NCI-H510A treated with DMSO at 0.1 percent for 48 hours (cell line): Measurements from ENCODE around the gene ITGB3BP.
"Not testable (repeated sequence)": the region's sequence is repeated elsewhere in the genome, so short reads cannot be mapped to it uniquely, and the experiment has no call there.

Experiments
- DNase-seq: peaks from one replicate; lab custom pipeline; 2025; lab: John Stamatoyannopoulos, UW

Gene ITGB3BP

GRCh38 chr1:63506782-63507181 is 16.2 kb downstream of the ITGB3BP start:
- no peak for DNase-seq

GRCh38 chr1:63501256-63501655 is 21.8 kb downstream of the ITGB3BP start:
- DNase-seq = no peak

GRCh38 chr1:63498106-63498505 is 24.9 kb downstream of the ITGB3BP start:
- DNase-seq = no peak

GRCh38 chr1:63497577-63497976 is 25.4 kb downstream of the ITGB3BP start:
- DNase-seq = no peak

GRCh38 chr1:63487336-63488065 is 35.5 kb downstream of the ITGB3BP start:
- no peak for DNase-seq

- no peak for DNase-seq
These were observed 36.4 kb downstream of the ITGB3BP start for GRCh38 chr1:63486629-63487028.

GRCh38 chr1:63480057-63480456 is 43.0 kb downstream of the ITGB3BP start:
- DNase-seq = no peak

GRCh38 chr1:63475761-63476160 is 47.3 kb downstream of the ITGB3BP start:
- DNase-seq = no peak

- not testable (repeated sequence) for DNase-seq
These were observed 54.3 kb downstream of the ITGB3BP start for GRCh38 chr1:63468683-63469082.

GRCh38 chr1:63466759-63467158 is 56.3 kb downstream of the ITGB3BP start:
- DNase-seq = no peak

GRCh38 chr1:63466181-63466580 is 56.8 kb downstream of the ITGB3BP start:
- DNase-seq = no peak

GRCh38 chr1:63463248-63463647 is 59.8 kb downstream of the ITGB3BP start:
- no peak for DNase-seq

- no peak for DNase-seq
These were observed 61.3 kb downstream of the ITGB3BP start for GRCh38 chr1:63461661-63462230.

GRCh38 chr1:63458750-63459149 is 64.3 kb downstream of the ITGB3BP start:
- no peak for DNase-seq

GRCh38 chr1:63454269-63454668 is 68.8 kb downstream of the ITGB3BP start:
- no peak for DNase-seq

- DNase-seq = no peak
These were observed 69.8 kb downstream of the ITGB3BP start for GRCh38 chr1:63453232-63453631.

- no peak for DNase-seq
These were observed 72.6 kb downstream of the ITGB3BP start for GRCh38 chr1:63450416-63450815.

GRCh38 chr1:63448731-63449246 is 74.2 kb downstream of the ITGB3BP start:
- DNase-seq = no peak

GRCh38 chr1:63442141-63442475 is 80.9 kb downstream of the ITGB3BP start:
- no peak for DNase-seq

- DNase-seq = no peak
These were observed 87.9 kb downstream of the ITGB3BP start for GRCh38 chr1:63435161-63435560.

- DNase-seq = no peak
These were observed 93.7 kb downstream of the ITGB3BP start for GRCh38 chr1:63429281-63429680.

- DNase-seq = no peak
These were observed 94.2 kb downstream of the ITGB3BP start for GRCh38 chr1:63428815-63429214.

- DNase-seq = no peak
These were observed 99.4 kb downstream of the ITGB3BP start for GRCh38 chr1:63423649-63424048.

GRCh38 chr1:63420746-63421145 is 102.3 kb downstream of the ITGB3BP start:
- not testable (repeated sequence) for DNase-seq
